Fibroblast of the conjunctiva (primary cell): ENCODE results near the gene FDPS.
"Not testable (repeated sequence)": the region's sequence is repeated elsewhere in the genome, so short reads cannot be mapped to it uniquely, and the experiment has no call there.

Experiments
- DNase-seq: peaks from one replicate; pipeline ENCODE4 v3.0.0-alpha.2; 2010; ENCODE audit warnings: low read depth

Gene FDPS

GRCh38 chr1:155285631-155286044 is 23.0 kb upstream of the FDPS start:
- DNase-seq = no peak

GRCh38 chr1:155286544-155286943 is 22.1 kb upstream of the FDPS start:
- DNase-seq = no peak

GRCh38 chr1:155287987-155288543 is 20.6 kb upstream of the FDPS start:
- DNase-seq = no peak

- DNase-seq = not testable (repeated sequence)
Measured at GRCh38 chr1:155291006-155291405, 17.7 kb upstream of the FDPS start.

- no peak for DNase-seq
Measured at GRCh38 chr1:155293086-155293749, 15.4 kb upstream of the FDPS start.

GRCh38 chr1:155294520-155295182 is 14.0 kb upstream of the FDPS start:
- DNase-seq = no peak

GRCh38 chr1:155295183-155295941 is 13.3 kb upstream of the FDPS start:
- no peak for DNase-seq

GRCh38 chr1:155295942-155296267 is 12.8 kb upstream of the FDPS start:
- no peak for DNase-seq

GRCh38 chr1:155296661-155297060 is 12.0 kb upstream of the FDPS start:
- DNase-seq = no peak

- DNase-seq = no peak
Measured at GRCh38 chr1:155297384-155297783, 11.3 kb upstream of the FDPS start.

GRCh38 chr1:155300024-155300423 is 8.6 kb upstream of the FDPS start:
- DNase-seq = no peak

- DNase-seq = no peak
Measured at GRCh38 chr1:155300553-155301329, 7.9 kb upstream of the FDPS start.

GRCh38 chr1:155301342-155301841 is 7.3 kb upstream of the FDPS start, which contains the start of gene PKLR:
Gene PKLR, minus strand, starts transcription at chr1:155301438. Its CDS starts 43 bp downstream, at chr1:155301395.
- no peak for DNase-seq

- DNase-seq = no peak
Measured at GRCh38 chr1:155304558-155305063, 4.1 kb upstream of the FDPS start.

- DNase-seq = no peak
Measured at GRCh38 chr1:155305881-155306391, 2.7 kb upstream of the FDPS start.

GRCh38 chr1:155307247-155307740 is 1.4 kb upstream of the FDPS start:
- peak; percentile 29 for DNase-seq

GRCh38 chr1:155309423-155310021 is 856 bp downstream of the FDPS start:
- DNase-seq = no peak

- no peak for DNase-seq
Measured at GRCh38 chr1:155313261-155313660, 4.6 kb downstream of the FDPS start.

- DNase-seq = no peak
Measured at GRCh38 chr1:155316922-155317321, 8.3 kb downstream of the FDPS start.

GRCh38 chr1:155318082-155318481 is 9.4 kb downstream of the FDPS start:
- DNase-seq = no peak

GRCh38 chr1:155319536-155319935 is 10.9 kb downstream of the FDPS start:
- no peak for DNase-seq
